Suppressor macrophage treated with lipopolysaccharide for 4 hours (primary cell): Measurements from ENCODE around the gene PHF23.

Experiments
- DNase-seq: peaks from one replicate; pipeline ENCODE4 v3.0.0-alpha.2; 2020

PHF23 gene

GRCh38 chr17:7237761-7238419, 1.4 kb downstream of the PHF23 start:
- peak; percentile 68 for DNase-seq

- no peak for DNase-seq
Observed at GRCh38 chr17:7237266-7237760, 1.9 kb downstream of the PHF23 start.

GRCh38 chr17:7236808-7237207, 2.4 kb downstream of the PHF23 start:
- no peak for DNase-seq

DNA sequence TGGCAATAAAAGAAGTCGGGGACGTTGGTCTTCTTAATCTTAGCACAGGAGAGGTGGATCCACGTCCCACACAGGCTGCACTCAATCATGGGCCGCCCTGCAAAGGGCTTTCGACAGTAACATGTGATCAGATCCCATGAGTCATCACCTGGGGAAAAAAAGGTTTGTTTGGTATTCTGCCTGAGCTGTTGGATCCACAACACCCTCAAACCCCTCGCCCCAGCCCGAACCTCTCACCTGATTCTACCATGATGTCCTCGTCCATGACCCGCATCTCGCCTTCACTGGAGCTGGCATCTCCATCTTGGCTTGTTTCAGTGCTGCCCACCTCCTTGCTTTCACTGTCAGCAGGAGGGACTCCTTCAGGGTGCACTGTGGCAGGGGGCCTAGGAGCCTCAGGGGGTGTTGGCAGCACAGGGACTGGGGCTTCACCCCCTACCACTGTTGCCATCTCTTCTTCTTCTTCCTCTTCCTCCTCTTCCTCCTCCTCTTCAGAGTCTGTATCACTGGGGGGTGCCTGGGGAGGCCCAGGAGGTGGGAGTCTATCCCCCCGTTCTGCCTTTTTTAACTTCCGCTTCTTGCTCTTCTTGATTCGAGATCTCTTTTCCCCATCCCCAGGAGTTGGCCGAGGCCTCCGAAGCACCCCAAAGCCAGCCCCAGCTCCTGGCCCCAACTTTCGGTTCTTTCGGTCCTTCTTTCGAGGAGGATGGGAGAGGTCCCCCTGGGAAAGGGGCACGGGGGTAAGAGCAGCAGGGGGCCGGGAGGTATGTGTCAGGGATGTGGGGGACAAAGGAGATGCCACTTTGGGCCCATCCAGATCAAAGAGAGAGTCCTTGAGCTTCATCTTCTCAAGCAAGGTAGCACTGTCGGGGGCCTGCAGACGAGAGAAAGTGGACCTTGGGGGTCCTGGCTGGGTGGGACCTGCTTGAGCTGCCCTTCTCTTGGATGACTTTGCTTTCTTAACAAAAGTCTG, 3.3 kb downstream of the PHF23 start:
- no peak for DNase-seq

DNA sequence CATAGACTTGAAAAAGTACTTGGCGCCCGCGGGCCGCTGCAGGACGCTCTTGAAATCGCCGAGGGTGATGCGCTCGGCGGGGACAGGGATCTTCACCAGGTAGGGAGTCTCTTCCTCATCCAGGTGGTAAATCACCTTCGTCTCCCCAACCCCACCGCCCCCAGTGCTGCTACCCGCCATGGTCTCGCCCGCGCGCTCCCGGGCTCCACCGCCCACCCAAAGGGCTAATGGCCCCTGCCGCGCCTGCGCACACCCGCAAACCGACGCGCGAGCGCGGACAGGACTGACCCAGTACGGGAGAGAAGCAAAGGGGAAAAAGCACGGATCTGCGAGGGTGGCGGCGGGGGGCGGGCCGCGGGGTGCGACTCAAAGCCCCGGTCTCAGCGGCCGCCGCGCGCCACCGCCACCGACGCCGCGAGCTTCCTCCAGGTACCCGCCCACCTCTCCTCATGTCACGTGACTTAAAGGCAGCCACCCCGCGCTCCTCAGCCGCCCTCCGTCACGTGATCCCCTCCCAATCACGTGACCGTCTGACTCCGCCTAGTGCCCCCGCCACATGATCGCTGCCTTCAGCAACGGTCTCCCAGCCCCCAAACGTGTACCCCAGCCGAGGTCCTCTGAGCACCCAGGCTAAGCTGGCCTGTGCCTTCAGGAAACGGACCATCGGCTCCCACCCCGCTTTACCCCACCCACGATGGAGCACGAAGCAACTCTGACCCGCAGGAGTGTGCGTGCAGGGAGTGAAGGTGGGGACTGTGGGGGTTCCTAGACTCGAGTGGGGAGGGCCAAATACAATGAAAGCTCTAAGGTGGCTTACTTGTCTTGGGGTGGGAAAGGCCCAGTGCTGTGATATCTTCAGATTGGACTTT, 4.9 kb downstream of the PHF23 start, which contains the start of gene DVL2:
Gene DVL2, minus strand, starts transcription at position 435 of the 869 bp plus-strand sequence. Its CDS starts 255 bp downstream, at position 180.
- DNase-seq, result peak; percentile 94

DNA sequence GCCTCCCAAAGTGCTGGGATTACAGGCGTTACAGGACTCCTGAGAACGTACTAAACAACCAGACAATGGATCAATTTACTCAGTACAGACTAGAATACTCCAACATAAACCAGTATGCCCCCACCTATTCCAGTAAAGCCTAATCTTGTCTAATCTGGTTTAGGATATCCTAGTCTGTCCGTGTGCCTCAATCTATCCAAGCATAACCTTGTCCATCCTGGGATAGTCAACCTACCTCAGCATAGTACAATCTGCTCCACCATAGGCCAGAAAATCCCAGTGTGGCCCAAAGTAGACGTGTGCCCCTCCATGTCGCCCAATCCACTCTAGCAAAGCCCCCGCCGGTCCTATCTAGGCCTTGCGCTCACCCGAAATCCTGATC, 5.6 kb downstream of the PHF23 start:
- no peak for DNase-seq

DNA sequence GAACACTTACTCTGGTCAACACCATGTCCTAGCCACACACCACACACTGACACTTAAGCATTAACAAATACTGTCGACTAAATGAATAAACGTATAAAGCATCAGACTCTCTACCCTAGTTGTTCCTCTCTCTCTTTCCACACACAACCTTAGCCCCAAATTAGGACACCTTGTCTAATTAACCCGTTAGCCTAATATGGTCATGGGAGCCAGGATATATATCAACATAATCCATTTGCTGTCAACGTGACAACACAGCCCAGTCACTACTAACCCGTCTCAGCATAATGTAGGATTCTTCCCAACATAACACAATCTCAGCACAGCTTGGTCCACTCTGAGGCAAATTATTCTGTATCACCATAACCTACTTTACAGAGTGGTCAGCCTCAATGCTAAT, 7.1 kb downstream of the PHF23 start:
- DNase-seq, result no peak

GRCh38 chr17:7229504-7229903, 9.8 kb downstream of the PHF23 start:
- no peak for DNase-seq

- no peak for DNase-seq
Observed at GRCh38 chr17:7228920-7229319, 10.3 kb downstream of the PHF23 start.

DNA sequence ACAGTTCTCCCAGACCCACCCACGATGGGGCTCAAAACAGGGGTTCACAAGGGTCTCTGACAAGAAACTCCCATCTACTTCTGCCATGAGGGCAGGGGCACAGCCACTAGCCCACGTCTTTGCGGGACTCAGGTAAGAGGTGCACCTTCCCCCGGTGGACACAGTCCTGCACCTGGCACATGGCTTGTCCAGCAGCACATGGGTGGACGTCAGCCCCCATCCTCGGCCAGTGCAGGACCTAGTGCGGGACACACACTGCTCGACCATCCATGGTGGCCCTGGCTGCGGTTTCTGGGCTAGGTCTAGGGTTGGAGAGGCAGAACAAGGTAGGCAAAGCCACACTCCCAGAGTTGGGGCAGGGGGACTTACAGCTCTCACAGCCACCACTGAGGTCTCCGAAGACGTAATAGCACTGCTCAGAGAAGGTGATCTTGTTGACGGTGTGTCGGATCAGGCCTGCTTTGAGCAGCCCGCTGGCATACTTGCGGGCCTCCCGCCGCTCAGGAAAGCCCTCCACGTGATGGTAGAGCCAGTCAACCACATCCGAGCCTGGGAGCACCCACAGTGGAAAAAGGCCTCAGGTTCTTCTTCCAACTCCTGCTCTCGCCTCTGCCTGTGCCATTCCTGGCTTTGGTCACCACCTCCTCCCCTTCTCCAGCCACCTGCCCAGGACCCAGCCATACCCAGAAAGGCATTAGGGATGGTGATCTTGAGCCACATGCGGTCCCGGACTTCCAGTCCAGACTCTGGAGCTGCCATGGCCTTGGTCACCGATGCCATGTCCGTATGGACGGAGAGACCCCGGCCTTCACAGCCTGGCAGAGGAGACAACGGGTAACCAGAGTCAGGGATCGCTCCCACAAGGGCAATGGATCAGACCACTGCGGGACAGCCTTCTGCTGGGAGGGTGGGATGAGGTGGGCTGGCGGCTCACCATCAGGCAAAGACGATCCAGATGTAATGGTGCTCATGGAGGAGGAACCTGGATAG, 12.2 kb downstream of the PHF23 start:
- no peak for DNase-seq

DNA sequence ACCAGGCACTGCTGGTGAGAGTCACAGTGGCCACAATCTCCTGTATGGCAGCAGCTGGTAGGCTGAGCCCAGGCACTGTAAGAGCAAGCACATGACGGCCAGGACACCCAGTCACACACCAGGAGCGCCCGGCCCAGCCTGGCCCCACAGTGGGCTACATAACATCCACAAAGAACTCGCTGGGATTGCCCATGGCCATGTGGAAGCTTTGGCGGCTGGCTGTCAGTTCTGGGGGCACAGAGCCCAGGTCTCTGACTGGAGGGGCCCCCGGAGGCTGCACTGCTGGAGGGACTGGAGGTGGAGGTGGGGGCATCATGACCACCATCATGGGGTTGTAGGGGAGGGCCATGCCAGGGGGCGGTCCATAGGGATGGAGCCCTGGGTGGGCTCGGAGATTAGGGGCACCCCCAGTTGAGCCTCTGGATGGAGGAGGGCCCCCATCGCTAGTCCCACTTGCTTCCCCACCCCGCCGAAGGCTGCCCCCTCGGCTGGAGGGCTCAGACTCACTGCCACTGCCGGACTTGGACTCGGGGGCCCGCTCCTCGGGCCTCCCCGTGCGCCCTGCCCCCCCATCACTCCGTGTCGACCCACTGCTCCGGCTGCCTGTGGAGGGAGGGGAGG, 13.4 kb downstream of the PHF23 start:
- no peak for DNase-seq

GRCh38 chr17:7224661-7225111, 14.6 kb downstream of the PHF23 start:
- no peak for DNase-seq

DNA sequence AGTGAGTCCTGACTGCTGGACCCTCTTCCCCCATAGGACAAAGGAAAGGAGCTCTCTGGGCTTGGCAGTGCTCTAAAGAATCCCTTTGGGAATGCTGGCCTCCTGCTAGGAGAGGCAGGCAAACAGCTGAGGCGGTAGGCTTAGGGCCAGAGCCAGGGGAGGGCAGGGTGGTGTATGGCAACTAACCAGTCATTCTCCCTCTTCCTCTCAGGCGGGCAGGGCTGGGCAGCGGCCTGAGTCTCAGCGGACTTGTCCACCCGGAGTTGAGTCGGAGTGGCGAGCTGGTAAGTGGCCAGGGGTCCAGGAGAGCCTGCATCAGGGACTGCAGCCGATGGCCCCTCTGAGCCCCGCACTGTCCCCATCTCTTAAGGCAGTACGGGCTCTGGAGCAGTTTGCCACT, 15.1 kb downstream of the PHF23 start:
- DNase-seq, result no peak

DNA sequence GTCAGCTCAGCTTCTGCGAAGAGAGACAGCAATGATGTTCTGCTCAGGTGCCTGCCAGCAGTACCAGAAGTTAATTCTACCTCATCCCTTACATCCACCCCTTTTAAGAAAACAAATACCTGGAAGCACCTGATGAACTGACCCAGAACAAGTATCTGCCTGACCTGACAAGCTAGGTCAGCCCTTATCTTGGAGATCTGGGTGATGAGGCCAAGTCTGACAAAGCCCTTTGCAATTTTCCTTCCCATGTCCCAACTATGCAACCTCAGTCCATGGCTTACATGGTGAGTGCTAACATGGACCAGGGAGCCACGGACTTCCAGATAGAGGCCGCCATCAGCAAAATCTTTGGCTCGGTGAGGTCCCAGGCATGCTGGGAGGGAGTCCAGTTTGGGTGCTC, 15.9 kb downstream of the PHF23 start:
- no peak for DNase-seq

DNA sequence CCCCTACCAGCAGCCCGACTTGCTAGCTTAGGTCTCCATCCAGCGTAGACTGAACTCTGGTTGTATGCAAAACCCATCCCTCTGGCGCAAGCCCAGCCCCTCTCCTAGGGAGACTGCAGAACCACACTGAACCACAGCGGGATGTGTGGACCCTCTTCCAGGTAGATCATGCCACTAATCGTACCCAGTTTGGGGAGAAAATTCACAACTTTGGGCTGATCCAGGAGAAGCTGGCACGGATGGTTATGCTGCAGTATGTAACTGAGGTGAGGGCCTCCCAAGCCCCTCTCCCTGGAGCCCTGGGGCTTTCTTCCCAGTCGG, 16.3 kb downstream of the PHF23 start:
- DNase-seq, result no peak

DNA sequence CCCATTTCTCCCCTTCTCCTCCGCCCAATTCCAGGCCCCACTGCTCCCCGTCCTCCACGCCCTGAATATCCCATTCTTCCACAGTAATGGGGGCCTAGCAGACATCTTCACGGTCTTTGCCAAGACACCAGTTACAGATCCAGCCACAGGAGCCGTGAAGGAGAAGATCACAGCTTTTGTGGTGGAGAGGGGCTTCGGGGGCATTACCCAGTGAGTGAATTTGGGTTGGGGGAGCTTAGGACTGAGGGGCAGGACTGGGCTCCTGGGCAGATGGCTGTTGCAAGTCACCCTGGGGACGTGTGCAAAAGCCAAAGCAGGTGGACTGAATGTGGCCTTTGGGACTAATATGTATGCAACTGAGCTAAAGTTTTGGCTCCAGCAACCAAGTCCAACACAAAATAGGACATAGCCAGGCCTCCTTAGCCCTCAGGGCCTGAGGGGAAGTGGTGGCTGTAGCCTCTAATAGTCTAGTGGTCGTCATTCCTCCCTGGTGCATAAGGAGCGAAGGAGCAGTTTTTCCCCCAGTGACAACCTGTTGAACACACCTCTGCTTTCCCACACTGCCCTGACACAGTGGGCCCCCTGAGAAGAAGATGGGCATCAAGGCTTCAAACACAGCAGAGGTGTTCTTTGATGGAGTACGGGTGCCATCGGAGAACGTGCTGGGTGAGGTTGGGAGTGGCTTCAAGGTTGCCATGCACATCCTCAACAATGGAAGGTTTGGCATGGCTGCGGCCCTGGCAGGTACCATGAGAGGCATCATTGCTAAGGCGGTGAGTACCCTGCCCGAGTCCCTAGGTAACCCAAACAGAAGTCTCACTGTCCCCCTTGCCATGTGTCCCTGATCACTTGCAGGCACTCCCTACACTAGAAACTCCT, 16.9 kb downstream of the PHF23 start:
- no peak for DNase-seq

GRCh38 chr17:7221278-7222092, 17.8 kb downstream of the PHF23 start:
- no peak for DNase-seq

DNA sequence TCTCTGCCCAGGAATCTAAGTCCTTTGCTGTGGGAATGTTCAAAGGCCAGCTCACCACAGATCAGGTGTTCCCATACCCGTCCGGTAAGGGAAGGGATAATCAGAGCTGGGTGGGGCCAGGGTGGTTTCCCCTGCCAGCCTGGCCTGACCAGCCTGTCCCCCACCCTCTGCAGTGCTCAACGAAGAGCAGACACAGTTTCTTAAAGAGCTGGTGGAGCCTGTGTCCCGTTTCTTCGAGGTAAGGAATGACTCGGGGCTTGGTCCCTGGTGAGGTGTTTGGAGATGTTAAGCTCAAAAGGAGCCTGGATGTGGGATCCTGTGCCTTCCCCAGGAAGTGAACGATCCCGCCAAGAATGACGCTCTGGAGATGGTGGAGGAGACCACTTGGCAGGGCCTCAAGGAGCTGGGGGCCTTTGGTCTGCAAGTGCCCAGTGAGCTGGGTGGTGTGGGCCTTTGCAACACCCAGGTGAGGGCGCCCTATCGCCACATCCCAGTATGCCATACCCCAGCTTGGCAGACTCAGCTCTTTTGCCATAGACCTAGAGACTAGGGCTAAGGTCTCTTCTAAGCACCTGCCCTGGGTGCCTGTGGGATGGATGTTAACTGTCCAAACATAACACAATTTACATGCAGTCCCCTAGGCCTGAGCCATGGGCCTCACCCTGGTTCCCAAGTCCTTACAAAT, 18.5 kb downstream of the PHF23 start:
- peak; percentile 60 for DNase-seq
